ENCODE results near the gene HMBS.
"Not testable (repeated sequence)": the region's sequence is repeated elsewhere in the genome, so short reads cannot be mapped to it uniquely, and the experiment has no call there.

Gene HMBS

GRCh38 chr11:119121811-119122124 lies 37.1 kb downstream of the HMBS start:
- DNase-seq = no peak

- no peak for DNase-seq
Observed at GRCh38 chr11:119125821-119126220, 41.1 kb downstream of the HMBS start.

DNA sequence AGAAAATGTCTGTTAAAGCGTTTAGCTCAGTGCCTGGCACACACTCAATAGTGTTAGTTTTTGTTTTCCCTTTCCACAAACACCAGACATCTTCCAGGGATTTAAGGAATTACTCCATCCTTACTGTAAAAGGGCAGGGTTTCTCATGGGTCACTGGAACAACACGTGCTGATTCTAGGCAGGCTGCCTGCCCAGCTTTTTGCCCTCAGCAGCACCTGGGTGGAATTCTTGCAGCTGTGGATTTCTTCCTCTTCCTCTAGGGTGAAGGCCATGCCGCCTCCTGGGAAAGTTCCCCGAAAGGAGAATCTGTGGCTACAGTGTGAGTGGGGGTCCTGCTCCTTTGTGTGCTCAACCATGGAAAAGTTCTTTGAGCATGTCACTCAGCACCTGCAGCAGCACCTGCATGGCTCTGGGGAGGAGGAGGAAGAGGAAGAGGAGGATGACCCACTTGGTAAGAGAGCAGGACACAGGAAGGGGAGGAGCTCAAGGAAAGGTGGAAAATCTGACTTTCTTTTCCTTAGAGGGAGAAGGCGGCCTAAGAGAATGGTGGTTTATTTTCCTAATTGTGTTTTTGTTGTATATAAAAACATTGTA lies 42.1 kb downstream of the HMBS start:
- DNase-seq = no peak

- DNase-seq = no peak
Observed at GRCh38 chr11:119130662-119131061, 46.0 kb downstream of the HMBS start.

DNA sequence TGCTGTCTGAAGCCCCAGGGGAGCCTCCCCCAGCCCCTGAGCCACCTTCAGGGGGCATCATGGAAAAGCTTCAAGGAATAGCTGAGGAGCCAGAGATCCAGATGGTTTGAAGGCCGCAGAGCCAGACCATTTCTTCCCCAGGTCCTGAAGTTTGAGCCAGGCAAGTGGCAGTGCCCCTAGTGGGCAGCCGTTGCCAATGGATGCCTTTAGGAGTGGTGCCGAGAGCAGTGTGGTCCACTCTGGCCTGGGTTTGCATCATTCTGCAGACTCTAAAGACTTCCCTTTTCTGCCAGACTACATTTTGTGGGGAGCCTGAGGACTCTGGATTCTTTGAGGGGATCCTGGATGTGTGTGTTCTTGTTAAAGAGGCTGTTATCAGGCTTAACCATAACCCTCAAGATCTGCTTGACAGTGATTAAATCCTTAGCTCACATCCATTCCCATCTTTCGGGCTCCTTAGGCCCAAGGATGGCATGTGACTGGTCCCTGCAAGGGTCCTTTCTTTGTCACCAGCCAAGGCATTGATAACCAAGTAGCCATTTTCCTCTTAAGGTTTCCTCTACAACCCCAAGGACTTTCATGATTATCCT lies 49.8 kb downstream of the HMBS start:
- no peak for DNase-seq

- DNase-seq = not testable (repeated sequence)
Observed at GRCh38 chr11:119139276-119139675, 54.6 kb downstream of the HMBS start.

Data from activated CD4-positive, alpha-beta T cell treated with anti-CD3 and anti-CD28 coated beads, Interleukin-2, amount 50 U/mL, for 1 hour (primary cell).